ENCODE data around the gene PSG6.
"Not testable (repeated sequence)": the region's sequence is repeated elsewhere in the genome, so short reads cannot be mapped to it uniquely, and the experiment has no call there.

The PSG6 gene

GRCh38 chr19:42887876-42888445, 29.7 kb downstream of the PSG6 start:
- DNase-seq; H3K36me3 ChIP-seq (replicated peaks); H3K27ac ChIP-seq; H3K4me3 ChIP-seq (ENCODE audit: low read depth, low read length); in situ Hi-C loops (cut with HindIII; ENCODE audit: low pct_ligation_motif_present, low sequenced_read_pairs); H3K27me3 ChIP-seq (replicated peaks): not testable (repeated sequence)

DNA sequence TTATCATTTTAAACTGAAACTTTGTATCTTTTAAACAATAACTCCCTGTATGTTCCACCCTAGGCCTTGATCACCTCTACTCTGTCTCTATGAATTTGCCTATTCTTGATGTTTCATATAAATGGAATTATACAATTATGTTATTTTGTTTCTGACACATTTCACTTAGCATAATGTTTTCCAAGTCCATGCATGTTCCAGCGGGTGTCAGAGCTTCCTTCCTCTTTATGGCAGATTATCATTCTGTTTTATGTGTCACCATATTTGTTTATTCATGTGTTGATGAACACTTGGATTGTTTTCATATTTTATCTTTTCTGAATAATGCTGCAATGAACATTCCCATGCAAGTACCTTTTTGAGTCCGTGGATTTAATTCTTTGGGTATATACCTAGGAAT, 35.0 kb downstream of the PSG6 start:
- in situ Hi-C loops (cut with HindIII; ENCODE audit: low pct_ligation_motif_present, low sequenced_read_pairs); DNase-seq; H3K36me3 ChIP-seq (replicated peaks); H3K4me3 ChIP-seq (ENCODE audit: low read depth, low read length); H3K27ac ChIP-seq; H3K27me3 ChIP-seq (replicated peaks): not testable (repeated sequence)

- H3K4me3 ChIP-seq (ENCODE audit: low read depth, low read length); H3K27me3 ChIP-seq (replicated peaks); H3K36me3 ChIP-seq (replicated peaks); DNase-seq; H3K27ac ChIP-seq; in situ Hi-C loops (cut with HindIII; ENCODE audit: low pct_ligation_motif_present, low sequenced_read_pairs): not testable (repeated sequence)
Observed at GRCh38 chr19:42882010-42882409, 35.7 kb downstream of the PSG6 start.

DNA sequence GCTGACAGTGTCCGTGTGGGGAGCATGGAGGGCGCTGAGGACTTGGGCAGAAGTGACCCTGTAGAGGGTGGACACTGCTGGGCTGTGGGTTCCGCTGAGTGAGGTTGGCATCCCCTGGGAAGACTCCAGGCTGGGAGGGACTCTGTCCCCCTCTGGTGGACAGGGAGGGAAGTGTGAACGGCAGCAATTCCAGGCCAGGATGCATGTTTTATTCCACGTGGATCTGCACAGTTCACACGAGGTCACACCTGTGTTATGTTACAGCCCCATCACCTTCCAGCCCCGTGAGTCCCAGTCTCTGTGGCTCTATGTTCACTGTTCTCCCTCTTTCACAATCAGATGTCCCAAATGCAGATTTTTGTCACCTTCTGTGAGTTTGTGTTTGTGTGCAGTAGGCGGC, 36.4 kb downstream of the PSG6 start:
- H3K27ac ChIP-seq; H3K27me3 ChIP-seq (replicated peaks); in situ Hi-C loops (cut with HindIII; ENCODE audit: low pct_ligation_motif_present, low sequenced_read_pairs); H3K4me3 ChIP-seq (ENCODE audit: low read depth, low read length); H3K36me3 ChIP-seq (replicated peaks); DNase-seq: not testable (repeated sequence)
- TF ChIP-seq CTCF (IDR thresholded peaks at IDR 0.05; ENCODE audit: low read depth, low read length, missing control alignments) = peak; percentile 61

DNA sequence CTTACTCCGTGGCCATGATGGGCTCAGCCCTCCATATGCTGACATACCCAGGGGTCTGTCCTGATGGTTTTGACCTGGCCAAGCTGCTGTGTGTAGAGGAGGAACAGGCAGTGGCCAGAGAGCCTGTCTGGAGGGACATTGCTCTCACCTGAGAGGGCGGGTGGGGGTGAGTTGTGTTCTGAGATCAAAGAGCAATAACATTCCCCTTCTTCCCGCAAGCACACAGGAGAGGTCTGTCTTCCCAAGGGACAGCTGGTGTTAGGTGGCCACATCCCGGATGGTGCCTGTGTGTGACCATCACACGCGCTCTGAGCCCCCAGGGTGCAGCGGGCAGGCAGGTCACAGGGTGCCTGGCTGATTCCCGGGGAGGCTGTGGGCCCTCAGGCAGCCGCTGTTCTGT, 37.1 kb downstream of the PSG6 start:
- H3K27ac ChIP-seq; H3K36me3 ChIP-seq (replicated peaks); DNase-seq; in situ Hi-C loops (cut with HindIII; ENCODE audit: low pct_ligation_motif_present, low sequenced_read_pairs); H3K4me3 ChIP-seq (ENCODE audit: low read depth, low read length); H3K27me3 ChIP-seq (replicated peaks): not testable (repeated sequence)

- no peaks in the 10 kb centered on the region for H3K36me3 ChIP-seq (replicated peaks)
- no peaks in the 10 kb centered on the region for H3K27me3 ChIP-seq (replicated peaks)
- TF ChIP-seq CTCF (IDR thresholded peaks at IDR 0.05; ENCODE audit: low read depth, low read length, missing control alignments) = no peak
- H3K4me3 ChIP-seq (ENCODE audit: low read depth, low read length) = no peak within 1 kb of the TSS
- no peak for DNase-seq
- no peak within 1 kb of the TSS for H3K27ac ChIP-seq
- in situ Hi-C loops (cut with HindIII; ENCODE audit: low pct_ligation_motif_present, low sequenced_read_pairs) = no loop called here
Observed at GRCh38 chr19:42879613-42880012, 38.1 kb downstream of the PSG6 start, which contains the start of gene PSG1. TSS of gene PSG1 (minus strand) at chr19:42879713. CDS start at chr19:42879581, 132 bp downstream.

DNA sequence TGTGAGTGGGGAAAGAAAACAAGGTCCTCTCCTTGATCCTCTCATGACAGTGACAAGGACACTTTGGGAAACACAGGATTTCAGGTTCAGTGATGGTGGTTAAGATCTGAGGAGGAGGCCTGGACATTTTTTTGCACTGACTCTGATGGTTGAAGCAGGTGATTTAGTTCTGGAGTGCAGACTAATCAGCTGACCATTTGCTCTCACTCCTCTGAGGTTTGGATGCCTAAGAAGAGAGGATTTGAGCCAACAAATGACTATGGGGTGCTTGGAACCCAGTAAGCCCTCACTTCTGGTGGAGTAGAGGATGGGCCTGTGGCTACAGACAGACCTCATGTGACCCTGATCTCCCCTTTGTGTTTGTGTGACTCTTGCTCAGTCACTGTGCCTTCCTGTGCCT, 41.1 kb downstream of the PSG6 start:
- H3K27me3 ChIP-seq (replicated peaks); H3K4me3 ChIP-seq (ENCODE audit: low read depth, low read length); DNase-seq; in situ Hi-C loops (cut with HindIII; ENCODE audit: low pct_ligation_motif_present, low sequenced_read_pairs); H3K27ac ChIP-seq; H3K36me3 ChIP-seq (replicated peaks): not testable (repeated sequence)

GRCh38 chr19:42875881-42876280, 41.8 kb downstream of the PSG6 start:
- DNase-seq; H3K36me3 ChIP-seq (replicated peaks); in situ Hi-C loops (cut with HindIII; ENCODE audit: low pct_ligation_motif_present, low sequenced_read_pairs); H3K4me3 ChIP-seq (ENCODE audit: low read depth, low read length); H3K27me3 ChIP-seq (replicated peaks): not testable (repeated sequence)
- peak overlapping the region; percentile 82 for H3K27ac ChIP-seq

DNA sequence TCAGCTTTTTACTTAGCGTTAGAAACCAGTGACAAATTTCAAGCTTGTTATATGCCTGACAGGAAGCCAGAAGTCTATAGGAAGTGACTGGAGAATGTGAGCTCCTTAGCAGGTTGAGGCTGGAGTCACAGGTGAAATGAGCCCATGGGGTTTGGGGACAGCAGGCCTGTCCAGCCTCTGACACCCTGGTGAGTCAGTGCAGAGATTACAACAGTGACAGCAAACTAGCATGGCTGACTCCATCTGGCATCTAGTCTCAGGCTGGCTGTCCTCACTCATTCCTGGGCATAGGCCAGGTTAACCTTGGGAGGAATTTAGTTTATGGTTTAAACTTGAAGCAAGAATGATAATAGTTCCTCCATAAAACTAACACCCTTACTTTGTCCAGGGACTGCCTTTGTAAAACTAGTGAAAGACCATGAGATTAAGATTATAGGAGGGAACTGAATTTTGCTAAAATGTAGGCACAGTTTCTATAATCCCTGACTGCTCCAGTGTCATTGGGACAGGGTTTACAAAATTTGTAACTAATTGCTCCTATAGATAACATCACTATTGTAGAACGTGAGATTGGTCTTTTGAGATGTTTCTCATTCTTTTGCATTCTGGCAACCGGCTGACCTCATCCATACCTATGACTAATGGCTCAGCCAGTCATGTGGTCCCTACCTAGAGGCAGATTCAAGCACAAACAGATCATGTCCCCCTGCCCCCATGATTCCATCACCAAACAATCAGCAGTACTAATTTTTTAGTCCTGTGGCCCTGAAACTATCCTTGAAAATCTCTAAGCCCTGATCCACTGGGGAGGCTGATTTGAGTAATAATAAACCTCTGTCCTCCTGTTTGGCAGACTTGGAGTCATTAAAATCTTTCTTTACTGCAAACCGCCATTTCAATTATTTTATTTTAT, 42.5 kb downstream of the PSG6 start:
- H3K36me3 ChIP-seq (replicated peaks); H3K4me3 ChIP-seq (ENCODE audit: low read depth, low read length); in situ Hi-C loops (cut with HindIII; ENCODE audit: low pct_ligation_motif_present, low sequenced_read_pairs); H3K27me3 ChIP-seq (replicated peaks): not testable (repeated sequence)
- peak; percentile 84 for DNase-seq
- peak overlapping the region; percentile 82 for H3K27ac ChIP-seq

- H3K4me3 ChIP-seq (ENCODE audit: low read depth, low read length); H3K27me3 ChIP-seq (replicated peaks); DNase-seq; H3K27ac ChIP-seq; in situ Hi-C loops (cut with HindIII; ENCODE audit: low pct_ligation_motif_present, low sequenced_read_pairs); H3K36me3 ChIP-seq (replicated peaks): not testable (repeated sequence)
Observed at GRCh38 chr19:42874136-42874535, 43.6 kb downstream of the PSG6 start.
